HG03520 (cell line): ENCODE measurements around the gene ITGB4.

Experiments
- ATAC-seq: cut with Tn5 transposase; IDR thresholded peaks from one replicate; pipeline ENCODE4 v1.9.1; 2021; ENCODE audit warnings: mild to moderate bottlenecking, moderate library complexity; ENCODE audit not compliant: unreplicated experiment

ITGB4 gene

DNA sequence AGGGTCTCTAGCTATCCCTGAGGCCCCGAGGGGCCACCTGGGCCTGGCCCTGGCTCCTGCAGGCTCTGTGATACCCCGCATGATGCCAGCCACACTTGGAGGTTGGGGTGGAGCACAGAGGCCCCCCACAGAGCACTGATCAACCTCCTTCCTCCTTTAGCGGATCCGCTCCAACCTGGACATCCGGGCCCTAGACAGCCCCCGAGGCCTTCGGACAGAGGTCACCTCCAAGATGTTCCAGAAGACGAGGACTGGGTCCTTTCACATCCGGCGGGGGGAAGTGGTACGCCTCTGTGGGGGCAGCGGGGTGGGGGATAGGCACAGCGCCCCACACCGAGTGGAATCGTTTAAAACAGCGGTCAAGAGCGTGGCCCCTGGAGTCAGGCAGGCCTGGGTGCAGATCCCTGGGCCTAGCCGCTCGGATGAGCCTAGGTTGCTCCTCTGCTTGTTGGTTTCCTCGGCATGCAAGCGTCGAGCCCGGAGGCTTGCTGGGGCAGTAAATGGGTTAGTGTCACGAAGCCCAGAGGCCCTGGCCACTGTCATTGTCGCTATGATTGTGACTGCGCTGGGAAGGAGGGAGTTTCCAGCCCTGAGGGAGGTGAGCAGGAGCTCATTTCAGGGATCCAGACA is 9.9 kb downstream of the ITGB4 start:
- no peak for ATAC-seq

DNA sequence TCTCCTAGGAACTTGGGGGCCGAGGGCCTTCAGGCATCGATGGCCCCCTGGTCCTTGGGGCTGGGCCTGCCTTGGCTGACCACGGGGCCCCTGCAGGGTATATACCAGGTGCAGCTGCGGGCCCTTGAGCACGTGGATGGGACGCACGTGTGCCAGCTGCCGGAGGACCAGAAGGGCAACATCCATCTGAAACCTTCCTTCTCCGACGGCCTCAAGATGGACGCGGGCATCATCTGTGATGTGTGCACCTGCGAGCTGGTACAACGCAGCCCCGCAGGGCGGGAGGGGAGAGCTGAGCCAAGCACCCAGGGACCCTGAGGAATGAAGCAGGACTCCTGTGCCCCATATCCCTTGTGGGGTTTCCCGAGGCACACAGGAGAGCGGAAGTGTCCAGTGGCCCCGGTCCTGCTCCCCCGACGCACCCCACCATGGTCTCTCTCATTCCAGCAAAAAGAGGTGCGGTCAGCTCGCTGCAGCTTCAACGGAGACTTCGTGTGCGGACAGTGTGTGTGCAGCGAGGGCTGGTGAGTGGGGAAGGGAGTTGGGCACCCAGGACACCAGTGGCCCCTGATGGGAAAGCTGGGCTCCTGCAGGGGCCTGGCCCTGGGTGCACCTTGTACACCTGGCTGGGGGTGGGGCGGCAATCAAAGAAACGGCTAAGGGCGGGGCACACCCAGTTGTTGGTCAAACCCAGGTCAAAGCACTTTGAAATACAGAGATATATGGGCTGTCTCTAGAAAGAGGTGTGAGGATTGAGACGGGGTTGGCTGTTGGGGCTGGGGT is 10.6 kb downstream of the ITGB4 start:
- ATAC-seq: no peak

GRCh38 chr17:75733471-75733870 is 12.2 kb downstream of the ITGB4 start:
- no peak for ATAC-seq

DNA sequence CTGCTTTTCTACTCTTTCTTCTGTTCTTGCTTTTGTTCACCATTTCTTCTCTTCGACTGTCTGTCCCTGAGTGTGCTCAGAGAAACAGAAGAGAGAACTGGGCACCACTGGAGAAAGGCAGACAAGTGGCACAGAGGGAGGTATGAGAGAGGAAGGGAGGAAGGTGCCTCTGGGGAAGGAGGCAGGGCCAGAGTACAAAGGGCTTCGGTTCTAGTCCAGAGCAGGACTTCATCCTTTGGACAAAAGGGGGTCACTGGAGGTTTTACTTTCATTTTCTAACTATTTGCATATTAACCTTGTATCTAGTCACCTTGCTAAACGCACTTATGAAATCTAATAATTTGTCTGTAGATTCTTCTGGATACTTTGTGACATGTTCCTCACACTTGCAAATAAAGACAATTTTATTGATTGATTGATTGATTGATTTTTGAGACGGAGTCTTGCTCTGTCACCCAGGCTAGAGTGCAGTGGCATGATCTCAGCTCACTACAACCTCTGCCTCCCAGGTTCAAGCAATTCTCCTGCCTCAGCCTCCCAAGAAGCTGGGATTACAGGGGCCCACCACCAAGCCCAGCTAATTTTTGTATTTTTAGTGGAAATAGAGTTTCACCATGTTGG is 13.5 kb downstream of the ITGB4 start:
- no peak for ATAC-seq

DNA sequence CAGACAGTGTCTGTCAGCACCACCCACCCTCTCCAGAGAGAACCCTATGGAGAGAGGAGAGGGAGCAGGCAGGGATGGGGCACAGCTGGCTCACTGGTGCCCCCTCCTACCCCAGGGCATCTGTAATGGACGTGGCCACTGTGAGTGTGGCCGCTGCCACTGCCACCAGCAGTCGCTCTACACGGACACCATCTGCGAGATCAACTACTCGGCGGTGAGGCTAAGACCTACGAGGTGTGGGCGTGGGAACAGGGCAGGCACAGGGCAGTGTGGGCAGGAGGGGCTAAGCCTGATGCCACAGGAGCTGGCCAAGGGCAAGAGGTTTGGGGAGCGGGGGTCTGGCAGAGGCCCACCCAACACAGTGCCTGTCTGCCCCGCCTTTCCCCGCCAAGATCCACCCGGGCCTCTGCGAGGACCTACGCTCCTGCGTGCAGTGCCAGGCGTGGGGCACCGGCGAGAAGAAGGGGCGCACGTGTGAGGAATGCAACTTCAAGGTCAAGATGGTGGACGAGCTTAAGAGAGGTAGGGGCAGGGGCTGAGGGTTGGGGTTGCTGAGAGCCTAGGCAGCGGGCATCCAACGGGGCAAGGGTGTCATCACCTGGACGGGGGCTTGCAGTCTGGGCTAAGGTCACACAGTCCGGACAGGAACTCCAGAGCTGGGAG is 15.0 kb downstream of the ITGB4 start:
- no peak for ATAC-seq

DNA sequence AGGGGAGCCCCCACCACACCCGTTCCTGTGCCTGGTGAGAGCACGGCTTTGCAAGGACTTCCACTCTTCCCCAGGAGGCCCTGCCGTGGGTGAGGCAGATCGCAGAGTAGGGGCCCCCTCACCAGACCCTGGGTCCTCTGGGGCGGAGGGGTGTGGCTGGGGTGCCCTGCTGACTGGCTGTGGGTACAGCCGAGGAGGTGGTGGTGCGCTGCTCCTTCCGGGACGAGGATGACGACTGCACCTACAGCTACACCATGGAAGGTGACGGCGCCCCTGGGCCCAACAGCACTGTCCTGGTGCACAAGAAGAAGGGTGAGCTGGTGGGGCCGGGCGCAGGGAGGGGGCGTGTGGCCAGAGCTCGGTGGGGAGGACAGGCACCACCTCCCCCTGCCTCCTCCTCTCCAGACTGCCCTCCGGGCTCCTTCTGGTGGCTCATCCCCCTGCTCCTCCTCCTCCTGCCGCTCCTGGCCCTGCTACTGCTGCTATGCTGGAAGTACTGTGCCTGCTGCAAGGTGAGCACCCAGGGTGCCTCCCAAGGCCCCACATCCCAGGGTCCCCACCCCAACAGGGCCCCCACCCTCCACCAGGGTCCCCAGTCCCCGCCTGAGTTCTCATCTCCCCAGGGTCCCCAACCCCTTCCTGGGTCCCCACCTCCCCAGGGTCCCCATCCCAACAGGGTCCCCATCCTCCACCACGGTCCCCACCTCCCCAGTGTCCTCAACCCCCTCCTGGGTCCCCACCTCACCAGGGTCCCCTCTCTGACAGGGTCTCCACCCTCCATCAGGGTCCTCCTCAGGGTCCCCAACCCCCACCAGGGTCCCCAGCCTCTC is 16.1 kb downstream of the ITGB4 start:
- no peak for ATAC-seq

DNA sequence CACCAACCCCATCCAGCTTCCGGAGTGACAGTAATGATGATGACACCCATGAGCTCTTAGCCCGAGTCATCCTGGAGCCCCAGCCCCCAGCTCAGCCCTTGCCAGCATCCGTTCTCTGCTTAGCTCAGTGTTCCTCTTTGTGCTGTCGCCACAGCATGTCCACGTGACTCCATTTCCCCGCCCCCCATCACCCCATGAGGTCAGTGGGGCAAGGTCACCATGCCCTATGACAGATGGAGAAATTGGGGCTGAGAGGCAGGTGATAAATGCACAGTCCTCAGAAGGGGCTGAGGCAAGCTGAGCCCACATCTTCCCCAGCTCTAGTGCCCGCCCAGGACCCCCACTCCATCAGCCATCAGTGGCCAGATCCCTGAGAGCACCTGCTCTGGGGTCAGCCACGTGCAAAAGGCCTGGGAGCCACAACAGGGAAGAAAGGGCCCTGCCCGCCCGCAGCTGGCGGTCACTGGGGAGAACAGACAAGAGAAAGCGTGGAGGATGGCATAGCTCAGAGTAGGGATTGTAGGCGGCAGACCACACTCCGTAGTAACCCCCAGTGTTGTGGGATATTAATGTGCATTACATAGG is 17.1 kb downstream of the ITGB4 start:
- ATAC-seq: no peak

DNA sequence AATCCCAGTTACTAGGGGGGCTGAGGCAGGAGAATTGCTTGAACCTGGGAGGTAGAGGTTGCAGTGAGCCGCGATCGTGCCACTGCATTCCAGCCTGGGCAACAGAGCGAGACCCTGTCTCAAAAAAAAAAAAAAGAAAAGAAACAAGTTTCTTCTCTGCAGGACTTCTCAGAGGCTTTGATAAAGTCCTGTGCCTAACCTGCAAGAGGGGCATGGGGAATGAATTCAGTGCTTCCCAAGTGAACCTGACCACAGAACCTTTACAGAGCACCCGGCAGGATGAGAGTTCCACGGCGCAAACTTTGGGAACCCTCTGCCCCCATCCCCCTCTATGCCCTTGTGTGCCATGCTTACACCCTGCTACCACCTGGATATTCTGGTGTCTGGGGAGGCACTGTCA is 17.9 kb downstream of the ITGB4 start:
- ATAC-seq: no peak

- no peak for ATAC-seq
Observed at GRCh38 chr17:75739801-75740200, 18.5 kb downstream of the ITGB4 start.

GRCh38 chr17:75740215-75740614 is 19.0 kb downstream of the ITGB4 start:
- ATAC-seq: no peak

DNA sequence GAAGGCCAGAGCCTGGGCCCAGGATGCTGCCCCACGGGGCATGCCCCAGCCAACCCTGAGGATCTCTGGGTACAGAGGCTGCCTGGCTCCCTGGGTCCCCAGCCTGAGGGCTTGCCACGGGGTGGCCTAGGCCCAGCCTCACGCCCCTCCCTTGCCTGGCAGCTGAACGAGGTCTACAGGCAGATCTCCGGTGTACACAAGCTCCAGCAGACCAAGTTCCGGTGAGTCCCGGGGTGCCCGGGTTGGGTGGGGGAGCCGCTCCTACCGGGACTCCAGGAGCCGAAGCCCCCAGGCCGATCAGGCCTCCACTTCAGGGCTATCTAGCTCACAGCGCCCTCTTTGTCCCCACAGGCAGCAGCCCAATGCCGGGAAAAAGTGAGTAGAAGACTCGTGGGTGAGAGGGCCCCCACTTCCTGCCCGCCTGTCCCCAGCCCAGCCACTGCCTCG is 19.4 kb downstream of the ITGB4 start:
- ATAC-seq: no peak

GRCh38 chr17:75742337-75742736 is 21.1 kb downstream of the ITGB4 start:
- ATAC-seq: no peak

DNA sequence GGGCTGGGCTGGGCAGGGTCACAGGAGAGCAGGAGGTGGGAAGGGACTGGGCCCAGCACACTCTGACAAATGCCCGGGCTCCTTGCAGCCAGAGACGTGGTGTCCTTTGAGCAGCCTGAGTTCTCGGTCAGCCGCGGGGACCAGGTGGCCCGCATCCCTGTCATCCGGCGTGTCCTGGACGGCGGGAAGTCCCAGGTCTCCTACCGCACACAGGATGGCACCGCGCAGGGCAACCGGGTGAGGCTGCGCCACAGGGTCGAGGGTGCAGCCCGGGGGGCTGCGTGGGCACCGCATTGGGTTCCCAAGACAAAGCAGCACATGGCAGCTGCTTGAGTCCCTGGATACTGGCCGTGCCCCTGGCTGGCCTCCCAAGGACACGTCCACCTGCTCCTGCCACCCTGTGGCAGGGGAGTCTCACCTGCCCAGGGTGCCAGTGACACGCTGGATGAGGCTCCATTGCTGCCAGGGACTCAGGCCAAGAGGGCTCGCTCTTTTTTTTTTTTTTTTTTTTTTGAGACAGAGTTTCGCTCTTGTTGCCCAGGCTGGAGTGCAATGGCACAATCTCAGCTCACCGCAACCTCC is 22.5 kb downstream of the ITGB4 start:
- no peak for ATAC-seq

DNA sequence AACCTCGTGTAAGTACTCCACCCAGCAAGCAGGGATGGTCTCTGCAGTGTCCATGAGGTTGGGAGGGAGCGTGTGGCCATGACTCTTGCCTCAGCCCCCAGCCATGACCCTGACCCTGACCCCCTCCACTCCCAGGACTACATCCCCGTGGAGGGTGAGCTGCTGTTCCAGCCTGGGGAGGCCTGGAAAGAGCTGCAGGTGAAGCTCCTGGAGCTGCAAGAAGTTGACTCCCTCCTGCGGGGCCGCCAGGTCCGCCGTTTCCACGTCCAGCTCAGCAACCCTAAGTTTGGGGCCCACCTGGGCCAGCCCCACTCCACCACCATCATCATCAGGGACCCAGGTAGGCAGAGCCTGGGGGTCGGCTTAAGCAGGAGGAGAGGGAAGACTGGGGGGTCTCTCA is 27.4 kb downstream of the ITGB4 start:
- ATAC-seq: no peak

GRCh38 chr17:75749545-75750389 is 28.5 kb downstream of the ITGB4 start:
- no peak for ATAC-seq

- no peak for ATAC-seq
Observed at GRCh38 chr17:75750661-75751423, 29.6 kb downstream of the ITGB4 start.

- no peak for ATAC-seq
Observed at GRCh38 chr17:75751676-75752404, 30.6 kb downstream of the ITGB4 start.

DNA sequence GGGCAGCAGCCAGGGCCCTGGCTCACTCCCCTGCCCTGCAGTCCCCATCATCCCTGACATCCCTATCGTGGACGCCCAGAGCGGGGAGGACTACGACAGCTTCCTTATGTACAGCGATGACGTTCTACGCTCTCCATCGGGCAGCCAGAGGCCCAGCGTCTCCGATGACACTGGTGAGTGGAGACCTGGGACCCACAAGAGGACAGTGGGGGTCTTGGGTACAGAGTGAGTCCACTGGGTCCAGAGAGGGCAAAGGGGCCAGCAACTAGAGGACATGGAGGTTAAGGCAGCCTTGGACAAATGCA is 31.1 kb downstream of the ITGB4 start:
- no peak for ATAC-seq
